Bronchial epithelial cell (primary cell): ENCODE measurements around the gene GLRA2. TPM values are rescaled to one million over a fixed set of nuclear protein-coding genes. Genes with fewer than 3 reads are reported as not detected.

Source experiments
- DNase-seq: peaks from one replicate; pipeline ENCODE4 v3.0.0-alpha.2; 2010; ENCODE audit warnings: low read depth
- FAIRE-seq: peaks from 2 replicates; lab custom pipeline; 2011; peaks lifted over from hg19 to GRCh38; lab: Jason Lieb, UNC
- H3K27me3 ChIP-seq: 2 replicates; pipeline ENCODE4 v1.5.1; 2011; ENCODE audit warnings: low read length; ENCODE audit not compliant: control insufficient read depth, insufficient read depth
- H3K36me3 ChIP-seq: 2 replicates; pipeline ENCODE4 v1.5.1; 2011; ENCODE audit warnings: low read length; ENCODE audit not compliant: control insufficient read depth, insufficient read depth
- H3K4me3 ChIP-seq: 2 replicates; pipeline ENCODE4 v1.5.1; 2011; ENCODE audit warnings: mild to moderate bottlenecking, low read depth, low read length, control low read depth
- total RNA-seq: library from RNA; depleted of rRNA; stranded (reverse); fragments of >200 nt; gene quantifications from 2 replicates; pipeline ENCODE4 v1.2.1, GENCODE V29; 2014
- TF ChIP-seq, protein P1 (sequence below): IDR thresholded peaks from 2 replicates; pipeline ENCODE4 v1.5.1; 2011; ENCODE audit warnings: mild to moderate bottlenecking, moderate library complexity, low read length, control low read depth, inconsistent platforms; ENCODE audit not compliant: insufficient read depth, severe bottlenecking

GLRA2 gene
- total RNA-seq, 1 donor from 2014 or later: not detected

GRCh38 chrX:14564058-14564457 is 34.7 kb downstream of the GLRA2 start:
- H3K27me3 ChIP-seq: no peaks in the 10 kb centered on the region
- H3K36me3 ChIP-seq: no peaks in the 10 kb centered on the region
- TF ChIP-seq, protein P1, sequence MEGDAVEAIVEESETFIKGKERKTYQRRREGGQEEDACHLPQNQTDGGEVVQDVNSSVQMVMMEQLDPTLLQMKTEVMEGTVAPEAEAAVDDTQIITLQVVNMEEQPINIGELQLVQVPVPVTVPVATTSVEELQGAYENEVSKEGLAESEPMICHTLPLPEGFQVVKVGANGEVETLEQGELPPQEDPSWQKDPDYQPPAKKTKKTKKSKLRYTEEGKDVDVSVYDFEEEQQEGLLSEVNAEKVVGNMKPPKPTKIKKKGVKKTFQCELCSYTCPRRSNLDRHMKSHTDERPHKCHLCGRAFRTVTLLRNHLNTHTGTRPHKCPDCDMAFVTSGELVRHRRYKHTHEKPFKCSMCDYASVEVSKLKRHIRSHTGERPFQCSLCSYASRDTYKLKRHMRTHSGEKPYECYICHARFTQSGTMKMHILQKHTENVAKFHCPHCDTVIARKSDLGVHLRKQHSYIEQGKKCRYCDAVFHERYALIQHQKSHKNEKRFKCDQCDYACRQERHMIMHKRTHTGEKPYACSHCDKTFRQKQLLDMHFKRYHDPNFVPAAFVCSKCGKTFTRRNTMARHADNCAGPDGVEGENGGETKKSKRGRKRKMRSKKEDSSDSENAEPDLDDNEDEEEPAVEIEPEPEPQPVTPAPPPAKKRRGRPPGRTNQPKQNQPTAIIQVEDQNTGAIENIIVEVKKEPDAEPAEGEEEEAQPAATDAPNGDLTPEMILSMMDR: no peak
- no peak overlapping the region for H3K4me3 ChIP-seq
- FAIRE-seq (no peak), DNase-seq (no peak)

GRCh38 chrX:14573161-14573560 is 43.8 kb downstream of the GLRA2 start:
- DNase-seq (no peak), FAIRE-seq (no peak)
- Histone ChIP-seq H3K36me3 (no peaks in the 10 kb centered on the region), H3K4me3 (no peak overlapping the region), H3K27me3 (no peaks in the 10 kb centered on the region)
- TF ChIP-seq, protein P1: no peak

GRCh38 chrX:14581081-14581480 is 51.7 kb downstream of the GLRA2 start:
- H3K36me3 ChIP-seq: no peaks in the 10 kb centered on the region
- FAIRE-seq (peak; percentile 82), DNase-seq (no peak)
- H3K4me3 ChIP-seq: no peak overlapping the region
- TF ChIP-seq, protein P1: no peak
- no peaks in the 10 kb centered on the region for H3K27me3 ChIP-seq

DNA sequence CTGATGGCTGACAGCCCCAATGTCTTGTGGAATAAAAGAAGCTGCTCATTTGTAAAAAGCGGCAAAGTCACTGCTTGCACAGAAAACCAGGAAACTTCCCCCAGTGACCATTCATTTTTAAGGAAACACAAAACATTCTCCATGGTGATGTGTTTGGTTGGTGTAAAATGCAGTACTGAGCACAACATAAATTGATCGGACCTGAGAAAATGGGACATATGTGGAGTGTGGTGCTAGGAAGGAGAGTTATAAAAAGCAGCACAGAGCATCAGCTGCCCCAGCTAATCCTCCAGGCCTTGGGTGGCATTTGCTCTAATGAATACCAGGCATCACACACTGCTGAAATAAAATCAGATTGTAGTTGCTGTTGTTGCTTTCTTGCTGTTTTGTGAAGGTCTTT is 55.2 kb downstream of the GLRA2 start:
- TF ChIP-seq, protein P1: no peak
- H3K4me3 ChIP-seq: no peak overlapping the region
- H3K36me3 ChIP-seq: no peaks in the 10 kb centered on the region
- no peak for FAIRE-seq
- no peak for DNase-seq
- H3K27me3 ChIP-seq: no peaks in the 10 kb centered on the region

DNA sequence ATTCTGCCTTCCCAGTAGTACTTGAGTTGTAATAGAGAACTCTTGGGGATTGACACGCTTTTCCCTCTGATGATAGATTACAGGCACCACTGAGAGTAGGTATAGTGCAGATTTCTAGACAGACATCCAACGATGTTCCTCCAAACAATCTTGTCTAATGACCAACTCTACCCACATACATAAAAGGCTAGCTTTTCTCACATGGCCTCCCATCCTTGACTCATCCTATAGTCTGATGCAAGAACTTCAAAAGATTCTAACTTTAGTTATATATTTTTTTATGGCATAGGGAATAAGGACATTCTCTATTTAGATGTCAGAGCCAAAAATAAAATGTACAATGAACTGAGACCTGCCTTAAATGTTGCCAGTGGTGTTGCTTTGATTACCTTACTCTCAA is 60.9 kb downstream of the GLRA2 start:
- H3K27me3 ChIP-seq: no peaks in the 10 kb centered on the region
- FAIRE-seq (no peak), DNase-seq (no peak)
- no peak overlapping the region for H3K4me3 ChIP-seq
- TF ChIP-seq, protein P1: no peak
- no peaks in the 10 kb centered on the region for H3K36me3 ChIP-seq

GRCh38 chrX:14590693-14591424 is 61.5 kb downstream of the GLRA2 start:
- no peak for DNase-seq
- no peak for FAIRE-seq
- H3K27me3 ChIP-seq: no peaks in the 10 kb centered on the region
- no peaks in the 10 kb centered on the region for H3K36me3 ChIP-seq
- TF ChIP-seq, protein P1: no peak
- H3K4me3 ChIP-seq: no peak overlapping the region
